Measurements from ENCODE around the gene HOXD4. TPM values are rescaled to one million over a fixed set of nuclear protein-coding genes. Genes with fewer than 3 reads are reported as not detected.

The HOXD4 gene
- total RNA-seq, 1 experiment from 2014 or later: 1.4 TPM

DNA sequence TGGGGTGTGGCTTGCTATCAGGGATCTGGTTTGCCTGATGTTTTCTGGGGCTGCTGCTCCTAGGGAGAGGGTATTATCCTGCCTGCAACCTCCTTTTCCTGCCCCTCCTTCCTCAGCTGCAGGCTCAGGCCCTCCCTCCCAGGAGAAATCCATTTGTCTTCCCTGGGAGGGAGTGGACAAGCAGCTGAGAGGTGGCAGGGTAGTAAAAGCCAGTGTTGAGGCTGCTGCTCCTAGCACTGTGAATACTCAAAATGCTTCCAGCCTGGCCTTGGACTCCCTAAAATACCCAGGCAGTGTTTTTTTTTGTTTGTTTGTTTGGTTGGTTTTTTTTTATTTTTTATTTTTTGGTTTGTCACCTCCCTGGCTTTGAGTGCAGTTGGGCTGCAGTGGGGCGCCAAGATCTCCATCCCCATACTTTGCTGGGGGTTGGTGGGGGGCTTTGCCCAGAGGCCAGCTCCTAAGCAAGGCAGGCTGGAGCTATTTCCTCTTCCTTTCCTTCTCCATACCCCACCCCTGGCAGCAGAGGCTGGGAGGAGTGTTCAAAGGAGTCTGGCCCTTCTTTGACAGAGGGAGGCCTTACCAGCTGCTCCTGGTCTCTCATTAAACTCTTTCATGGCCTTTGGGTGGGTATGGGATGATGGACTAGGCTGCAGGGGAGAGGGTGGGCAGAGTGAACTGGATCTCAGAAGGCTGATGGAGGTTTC lies 19.4 kb downstream of the HOXD4 start:
- ChIA-PET CTCF (no interaction called here), POLR2A (no interaction called here)
- H3K27me3 ChIP-seq (ENCODE audit: control insufficient read depth, insufficient read depth, low read length): no peaks in the 10 kb centered on the region
- H3K27ac ChIP-seq (ENCODE audit: low read length): no peak overlapping the region
- intact Hi-C loops (cut with micrococcal nuclease; ENCODE audit: unreplicated experiment) (no loop called here), in situ Hi-C loops (cut with HindIII; ENCODE audit: low pct_unique_long_range_greater_than_20kb, low sequenced_read_pairs) (no loop called here)
- H3K4me1 ChIP-seq (ENCODE audit: control insufficient read depth, insufficient read depth, low read length): no peaks in the 10 kb centered on the region
- TF ChIP-seq POLR2AphosphoS5 (IDR thresholded peaks at IDR 0.05; ENCODE audit: low read depth, low read length) (no peak), SIN3A (IDR thresholded peaks at IDR 0.05; ENCODE audit: borderline replicate concordance, insufficient read depth, low read depth, low read length) (no peak), TCF7L2 (IDR thresholded peaks at IDR 0.05; ENCODE audit: low read depth, low read length) (no peak)
- TF ChIP-seq, protein P1, sequence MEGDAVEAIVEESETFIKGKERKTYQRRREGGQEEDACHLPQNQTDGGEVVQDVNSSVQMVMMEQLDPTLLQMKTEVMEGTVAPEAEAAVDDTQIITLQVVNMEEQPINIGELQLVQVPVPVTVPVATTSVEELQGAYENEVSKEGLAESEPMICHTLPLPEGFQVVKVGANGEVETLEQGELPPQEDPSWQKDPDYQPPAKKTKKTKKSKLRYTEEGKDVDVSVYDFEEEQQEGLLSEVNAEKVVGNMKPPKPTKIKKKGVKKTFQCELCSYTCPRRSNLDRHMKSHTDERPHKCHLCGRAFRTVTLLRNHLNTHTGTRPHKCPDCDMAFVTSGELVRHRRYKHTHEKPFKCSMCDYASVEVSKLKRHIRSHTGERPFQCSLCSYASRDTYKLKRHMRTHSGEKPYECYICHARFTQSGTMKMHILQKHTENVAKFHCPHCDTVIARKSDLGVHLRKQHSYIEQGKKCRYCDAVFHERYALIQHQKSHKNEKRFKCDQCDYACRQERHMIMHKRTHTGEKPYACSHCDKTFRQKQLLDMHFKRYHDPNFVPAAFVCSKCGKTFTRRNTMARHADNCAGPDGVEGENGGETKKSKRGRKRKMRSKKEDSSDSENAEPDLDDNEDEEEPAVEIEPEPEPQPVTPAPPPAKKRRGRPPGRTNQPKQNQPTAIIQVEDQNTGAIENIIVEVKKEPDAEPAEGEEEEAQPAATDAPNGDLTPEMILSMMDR (IDR thresholded peaks at IDR 0.05): no peak
- TF ChIP-seq, protein P2, sequence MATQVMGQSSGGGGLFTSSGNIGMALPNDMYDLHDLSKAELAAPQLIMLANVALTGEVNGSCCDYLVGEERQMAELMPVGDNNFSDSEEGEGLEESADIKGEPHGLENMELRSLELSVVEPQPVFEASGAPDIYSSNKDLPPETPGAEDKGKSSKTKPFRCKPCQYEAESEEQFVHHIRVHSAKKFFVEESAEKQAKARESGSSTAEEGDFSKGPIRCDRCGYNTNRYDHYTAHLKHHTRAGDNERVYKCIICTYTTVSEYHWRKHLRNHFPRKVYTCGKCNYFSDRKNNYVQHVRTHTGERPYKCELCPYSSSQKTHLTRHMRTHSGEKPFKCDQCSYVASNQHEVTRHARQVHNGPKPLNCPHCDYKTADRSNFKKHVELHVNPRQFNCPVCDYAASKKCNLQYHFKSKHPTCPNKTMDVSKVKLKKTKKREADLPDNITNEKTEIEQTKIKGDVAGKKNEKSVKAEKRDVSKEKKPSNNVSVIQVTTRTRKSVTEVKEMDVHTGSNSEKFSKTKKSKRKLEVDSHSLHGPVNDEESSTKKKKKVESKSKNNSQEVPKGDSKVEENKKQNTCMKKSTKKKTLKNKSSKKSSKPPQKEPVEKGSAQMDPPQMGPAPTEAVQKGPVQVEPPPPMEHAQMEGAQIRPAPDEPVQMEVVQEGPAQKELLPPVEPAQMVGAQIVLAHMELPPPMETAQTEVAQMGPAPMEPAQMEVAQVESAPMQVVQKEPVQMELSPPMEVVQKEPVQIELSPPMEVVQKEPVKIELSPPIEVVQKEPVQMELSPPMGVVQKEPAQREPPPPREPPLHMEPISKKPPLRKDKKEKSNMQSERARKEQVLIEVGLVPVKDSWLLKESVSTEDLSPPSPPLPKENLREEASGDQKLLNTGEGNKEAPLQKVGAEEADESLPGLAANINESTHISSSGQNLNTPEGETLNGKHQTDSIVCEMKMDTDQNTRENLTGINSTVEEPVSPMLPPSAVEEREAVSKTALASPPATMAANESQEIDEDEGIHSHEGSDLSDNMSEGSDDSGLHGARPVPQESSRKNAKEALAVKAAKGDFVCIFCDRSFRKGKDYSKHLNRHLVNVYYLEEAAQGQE (IDR thresholded peaks at IDR 0.05; ENCODE audit: insufficient read depth in 1 of 2, low read depth in 2 of 2, low read length in 1 of 2): no peak
- no peak for DNase-seq (ENCODE audit: low read depth, low spot score)
- H3K9me3 ChIP-seq (ENCODE audit: control insufficient read depth, insufficient read depth, low read depth, low read length): no peaks in the 10 kb centered on the region
- H3K4me3 ChIP-seq (ENCODE audit: low read depth in 2 of 2, low read length in 2 of 2): no peak overlapping the region
- BruUV-seq (replicated peaks): no TSS peak
- no peak for ATAC-seq
- no peaks in the 10 kb centered on the region for H3K36me3 ChIP-seq (ENCODE audit: control insufficient read depth, insufficient read depth, low read length)

DNA sequence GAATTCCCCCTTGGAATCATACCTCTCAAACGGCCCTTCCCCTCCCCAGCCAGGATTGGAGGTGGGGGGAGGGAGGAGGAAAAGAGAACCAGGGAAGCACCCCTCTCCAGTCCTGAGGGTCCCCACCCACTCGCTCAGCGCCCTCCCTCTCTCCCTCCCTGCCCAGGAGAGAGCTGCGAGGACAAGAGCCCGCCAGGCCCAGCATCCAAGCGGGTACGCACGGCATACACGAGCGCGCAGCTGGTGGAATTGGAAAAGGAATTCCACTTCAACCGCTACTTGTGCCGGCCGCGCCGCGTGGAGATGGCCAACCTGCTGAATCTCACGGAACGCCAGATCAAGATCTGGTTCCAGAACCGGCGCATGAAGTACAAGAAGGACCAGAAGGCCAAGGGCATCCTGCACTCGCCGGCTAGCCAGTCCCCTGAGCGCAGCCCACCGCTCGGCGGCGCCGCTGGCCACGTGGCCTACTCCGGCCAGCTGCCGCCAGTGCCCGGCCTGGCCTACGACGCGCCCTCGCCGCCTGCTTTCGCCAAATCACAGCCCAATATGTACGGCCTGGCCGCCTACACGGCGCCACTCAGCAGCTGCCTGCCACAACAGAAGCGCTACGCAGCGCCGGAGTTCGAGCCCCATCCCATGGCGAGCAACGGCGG lies 20.1 kb downstream of the HOXD4 start:
- no peak overlapping the region for H3K4me3 ChIP-seq (ENCODE audit: low read depth in 2 of 2, low read length in 2 of 2)
- CTCF ChIA-PET: no interaction called here
- intact Hi-C loops (cut with micrococcal nuclease; ENCODE audit: unreplicated experiment) (no loop called here), in situ Hi-C loops (cut with HindIII; ENCODE audit: low pct_unique_long_range_greater_than_20kb, low sequenced_read_pairs) (no loop called here)
- ATAC-seq (no peak), DNase-seq (ENCODE audit: low read depth, low spot score) (no peak)
- H3K27ac ChIP-seq (ENCODE audit: low read length): no peak overlapping the region
- H3K27me3 ChIP-seq (ENCODE audit: control insufficient read depth, insufficient read depth, low read length): no peaks in the 10 kb centered on the region
- POLR2A ChIA-PET: no interaction called here
- TF ChIP-seq, protein P1 (IDR thresholded peaks at IDR 0.05): no peak
- no peak for TF ChIP-seq SIN3A (IDR thresholded peaks at IDR 0.05; ENCODE audit: borderline replicate concordance, insufficient read depth, low read depth, low read length)
- TF ChIP-seq TCF7L2 (IDR thresholded peaks at IDR 0.05; ENCODE audit: low read depth, low read length): no peak
- TF ChIP-seq, protein P2 (IDR thresholded peaks at IDR 0.05; ENCODE audit: insufficient read depth in 1 of 2, low read depth in 2 of 2, low read length in 1 of 2): no peak
- TF ChIP-seq POLR2AphosphoS5 (IDR thresholded peaks at IDR 0.05; ENCODE audit: low read depth, low read length): no peak
- H3K36me3 ChIP-seq (ENCODE audit: control insufficient read depth, insufficient read depth, low read length): no peaks in the 10 kb centered on the region
- BruUV-seq (replicated peaks): no TSS peak
- H3K4me1 ChIP-seq (ENCODE audit: control insufficient read depth, insufficient read depth, low read length): no peaks in the 10 kb centered on the region
- no peaks in the 10 kb centered on the region for H3K9me3 ChIP-seq (ENCODE audit: control insufficient read depth, insufficient read depth, low read depth, low read length)
